HEK293 (cell line): ENCODE measurements around the gene UCKL1.

Experiments
- CTCF ChIA-PET: fragments of 350-600 bp; formaldehyde crosslinking; extraction: SDS; loops from one replicate; lab custom pipeline; 2021; ENCODE audit warnings: antibody characterized with exemption; lab: Yijun Ruan, JAX
- POLR2A ChIA-PET: fragments of 300-600 bp; formaldehyde crosslinking; extraction: SDS; loops from one replicate; lab custom pipeline; 2020; ENCODE audit warnings: antibody characterized with exemption, inconsistent platforms; lab: Yijun Ruan, JAX
- H3K27ac ChIP-seq: fragments of 200-500 bp; sonication (Bioruptor generic); 2 replicates; pipeline ENCODE4 v1.5.1; 2014; ENCODE audit warnings: low read depth, low read length, control low read depth, inconsistent platforms; ENCODE audit errors: extremely low read depth
- H3K36me3 ChIP-seq, 2 experiments: fragments of 200-500 bp in 1 of 2; sonication (Bioruptor generic) in 1 of 2; 1 replicate in 1 of 2; 2 replicates in 1 of 2; pipeline ENCODE4 v1.5.1; 2014 to 2017; ENCODE audit warnings: inconsistent platforms in 2 of 2, low read length in 2 of 2; ENCODE audit not compliant: control insufficient read depth in 2 of 2, insufficient read depth in 1 of 2
- H3K4me1 ChIP-seq: fragments of 200-500 bp; sonication (Bioruptor generic); 2 replicates; pipeline ENCODE4 v1.5.1; 2014; ENCODE audit warnings: mild to moderate bottlenecking, low read length, inconsistent platforms; ENCODE audit not compliant: control insufficient read depth, insufficient read depth
- H3K4me3 ChIP-seq: 2 replicates; pipeline ENCODE4 v1.5.1; 2011; ENCODE audit warnings: low read depth, mild to moderate bottlenecking, control low read depth, low read length, moderate library complexity
- H3K9me3 ChIP-seq: fragments of 200-500 bp; sonication (Bioruptor generic); 2 replicates; pipeline ENCODE4 v1.5.1; 2014; ENCODE audit warnings: low read depth, low read length, inconsistent platforms; ENCODE audit not compliant: control insufficient read depth, insufficient read depth
- BCL11A ChIP-seq: fragments of 450-650 bp; formaldehyde crosslinking; IDR thresholded peaks from 2 replicates; pipeline ENCODE4 v1.5.1; 2016; ENCODE audit warnings: low read depth, missing biosample characterization, missing genetic modification characterization
- GFI1B ChIP-seq: fragments of 450-650 bp; formaldehyde crosslinking; IDR thresholded peaks from 2 replicates; pipeline ENCODE4 v1.5.1; 2016; ENCODE audit warnings: missing biosample characterization, missing genetic modification characterization
- GLIS2 ChIP-seq: fragments of 450-650 bp; formaldehyde crosslinking; IDR thresholded peaks from 2 replicates; pipeline ENCODE4 v1.5.1; 2016; ENCODE audit warnings: missing biosample characterization, missing genetic modification characterization
- KLF1 ChIP-seq: fragments of 450-650 bp; formaldehyde crosslinking; IDR thresholded peaks from 2 replicates; pipeline ENCODE4 v1.5.1; 2016; ENCODE audit warnings: missing biosample characterization, missing genetic modification characterization
- KLF10 ChIP-seq: fragments of 450-650 bp; IDR thresholded peaks from 2 replicates; pipeline ENCODE4 v1.5.1; 2018; ENCODE audit warnings: missing biosample characterization, mild to moderate bottlenecking, missing genetic modification characterization
- KLF16 ChIP-seq: fragments of 450-650 bp; formaldehyde crosslinking; IDR thresholded peaks from 2 replicates; pipeline ENCODE4 v1.5.1; 2017; ENCODE audit warnings: missing biosample characterization, missing genetic modification characterization
- KLF7 ChIP-seq: fragments of 450-650 bp; formaldehyde crosslinking; IDR thresholded peaks from 2 replicates; pipeline ENCODE4 v1.5.1; 2016; ENCODE audit warnings: missing biosample characterization, missing genetic modification characterization, borderline replicate concordance
- KLF8 ChIP-seq: fragments of 450-650 bp; formaldehyde crosslinking; IDR thresholded peaks from 2 replicates; pipeline ENCODE4 v1.5.1; 2016; ENCODE audit warnings: missing biosample characterization, missing genetic modification characterization
- KLF9 ChIP-seq: fragments of 450-650 bp; formaldehyde crosslinking; IDR thresholded peaks from 2 replicates; pipeline ENCODE4 v1.5.1; 2016; ENCODE audit warnings: missing biosample characterization, missing genetic modification characterization, low read depth
- SP2 ChIP-seq: fragments of 450-650 bp; formaldehyde crosslinking; IDR thresholded peaks from 2 replicates; pipeline ENCODE4 v1.5.1; 2016; ENCODE audit warnings: missing biosample characterization, missing genetic modification characterization
- SP7 ChIP-seq: fragments of 450-650 bp; formaldehyde crosslinking; IDR thresholded peaks from 2 replicates; pipeline ENCODE4 v1.5.1; 2016; ENCODE audit warnings: missing biosample characterization, missing genetic modification characterization
- ZBTB44 ChIP-seq: fragments of 450-650 bp; IDR thresholded peaks from 2 replicates; pipeline ENCODE4 v1.5.1; 2018; ENCODE audit warnings: missing biosample characterization, mild to moderate bottlenecking, missing genetic modification characterization
- ZNF112 ChIP-seq: fragments of 450-650 bp; formaldehyde crosslinking; IDR thresholded peaks from 2 replicates; pipeline ENCODE4 v1.5.0; 2017; ENCODE audit warnings: missing biosample characterization, missing genetic modification characterization
- ZNF140 ChIP-seq: fragments of 450-650 bp; formaldehyde crosslinking; IDR thresholded peaks from 2 replicates; pipeline ENCODE4 v1.5.1; 2016; ENCODE audit warnings: missing biosample characterization, missing genetic modification characterization
- ZNF157 ChIP-seq: fragments of 450-650 bp; formaldehyde crosslinking; IDR thresholded peaks from 2 replicates; pipeline ENCODE4 v1.5.1; 2016; ENCODE audit warnings: missing biosample characterization, missing genetic modification characterization
- ZNF184 ChIP-seq: fragments of 450-650 bp; IDR thresholded peaks from 2 replicates; pipeline ENCODE4 v1.5.1; 2018; ENCODE audit warnings: missing biosample characterization, mild to moderate bottlenecking, missing genetic modification characterization
- ZNF214 ChIP-seq: fragments of 450-650 bp; formaldehyde crosslinking; IDR thresholded peaks from 2 replicates; pipeline ENCODE4 v1.5.1; 2017; ENCODE audit warnings: missing biosample characterization, mild to moderate bottlenecking, missing genetic modification characterization, borderline replicate concordance
- ZNF366 ChIP-seq: fragments of 450-650 bp; formaldehyde crosslinking; conservative IDR thresholded peaks from 2 replicates; pipeline ENCODE4 v1.5.1; 2016; ENCODE audit warnings: missing biosample characterization, missing genetic modification characterization
- ZNF600 ChIP-seq: fragments of 450-650 bp; formaldehyde crosslinking; IDR thresholded peaks from 2 replicates; pipeline ENCODE4 v1.5.1; 2016; ENCODE audit warnings: missing biosample characterization, missing genetic modification characterization
- ZNF624 ChIP-seq: fragments of 450-650 bp; formaldehyde crosslinking; IDR thresholded peaks from 2 replicates; pipeline ENCODE4 v1.5.1; 2017; ENCODE audit warnings: missing biosample characterization, missing genetic modification characterization
- ZNF654 ChIP-seq: fragments of 450-650 bp; formaldehyde crosslinking; IDR thresholded peaks from 2 replicates; pipeline ENCODE4 v1.5.1; 2016; ENCODE audit warnings: low read depth, missing biosample characterization, missing genetic modification characterization
- ZNF707 ChIP-seq: fragments of 450-650 bp; formaldehyde crosslinking; IDR thresholded peaks from 2 replicates; pipeline ENCODE4 v1.5.1; 2016; ENCODE audit warnings: missing biosample characterization, missing genetic modification characterization
- ZNF776 ChIP-seq: fragments of 450-650 bp; formaldehyde crosslinking; IDR thresholded peaks from 2 replicates; pipeline ENCODE4 v1.5.0; 2017; ENCODE audit warnings: missing biosample characterization, missing genetic modification characterization, borderline replicate concordance
- ZNF777 ChIP-seq: fragments of 450-650 bp; formaldehyde crosslinking; IDR thresholded peaks from 2 replicates; pipeline ENCODE4 v1.5.1; 2017; ENCODE audit warnings: missing biosample characterization, missing genetic modification characterization, borderline replicate concordance
- ZSCAN4 ChIP-seq: fragments of 450-650 bp; formaldehyde crosslinking; IDR thresholded peaks from 2 replicates; pipeline ENCODE4 v1.5.1; 2017; ENCODE audit warnings: missing biosample characterization, missing genetic modification characterization
- ZXDB ChIP-seq: fragments of 450-650 bp; formaldehyde crosslinking; IDR thresholded peaks from 2 replicates; pipeline ENCODE4 v1.5.1; 2016; ENCODE audit warnings: missing biosample characterization, missing genetic modification characterization
- TF ChIP-seq, protein P1 (sequence below): fragments of 450-650 bp; formaldehyde crosslinking; IDR thresholded peaks from 2 replicates; pipeline ENCODE4 v1.5.1; 2016; ENCODE audit warnings: missing biosample characterization, missing genetic modification characterization

The UCKL1 gene

DNA sequence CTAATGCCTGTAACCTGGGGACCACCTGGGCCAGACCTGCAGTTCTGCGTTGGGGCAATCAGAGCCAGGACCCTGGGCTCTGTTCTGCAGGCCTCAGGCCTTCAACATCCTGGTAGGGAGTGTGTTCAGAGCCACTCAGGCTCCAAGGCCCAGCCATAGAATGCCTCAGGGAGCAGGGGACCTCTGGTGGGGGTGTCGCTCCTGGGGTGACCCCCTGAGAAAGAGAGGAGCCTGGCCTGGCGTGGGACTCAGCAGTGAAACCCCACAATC, 12.5 kb downstream of the UCKL1 start:
- CTCF ChIA-PET: no interaction called here
- Histone ChIP-seq H3K9me3 (no peaks in the 10 kb centered on the region), H3K27ac (no peak overlapping the region), H3K4me3 (no peak overlapping the region), H3K4me1 (peaks cover 2% of the 10 kb centered on the region; the same call in 1 of the 2 replicates), H3K36me3 (peaks cover 0 to 66% of the 10 kb centered on the region in 2 experiments; a peak in 1 of 3 replicates)
- POLR2A ChIA-PET: no interaction called here
- TF ChIP-seq GLIS2 (tag by site-specific recombination) (0 out of 2 replicates have a peak, but pooled peaks have one; percentile 15), ZNF366 (no peak), ZNF776 (tag by site-specific recombination) (no peak), BCL11A (tag by site-specific recombination) (no peak), ZNF600 (0 out of 2 replicates have a peak, but pooled peaks have one; percentile 2)

DNA sequence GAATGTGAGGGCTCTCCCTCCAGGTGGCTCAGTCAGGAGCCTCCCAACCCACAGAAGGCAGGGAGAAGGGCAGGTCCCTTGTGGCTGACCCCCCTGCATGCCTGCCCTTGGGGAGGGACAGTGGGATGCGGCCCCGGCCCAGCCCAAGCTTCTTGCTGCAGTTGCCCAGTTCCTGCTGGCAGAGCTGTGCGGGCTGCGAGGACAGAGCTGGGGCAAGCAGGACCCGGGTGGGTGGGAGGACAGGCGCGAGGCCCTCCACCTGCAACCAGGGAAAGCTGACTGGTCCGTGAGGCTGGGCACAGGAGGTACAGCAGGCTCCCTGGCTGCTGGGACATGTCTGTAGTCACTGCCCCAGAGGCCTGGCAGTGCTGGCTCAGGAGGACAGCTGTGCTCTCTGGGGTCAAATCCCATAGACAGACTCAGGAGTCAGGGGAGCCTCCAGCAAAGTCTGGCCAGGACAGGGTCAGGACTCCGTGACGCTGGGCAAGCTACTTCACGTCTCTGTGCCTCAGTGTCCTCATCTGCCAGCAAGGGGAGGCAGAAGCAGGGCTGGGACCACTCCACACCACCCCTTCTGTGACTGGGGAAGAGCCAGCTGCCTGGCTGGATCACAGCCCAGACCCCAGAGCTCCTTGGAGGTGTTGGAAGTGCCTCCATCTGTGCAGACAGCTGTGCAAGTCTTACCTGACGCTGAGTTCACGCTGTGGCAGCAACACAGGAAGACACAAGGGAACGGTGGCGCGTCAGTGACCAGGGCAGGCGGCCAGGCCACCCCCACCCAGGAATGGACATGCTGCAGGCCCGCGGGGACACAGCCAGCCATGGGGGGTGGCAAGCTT, 13.0 kb downstream of the UCKL1 start:
- TF ChIP-seq ZNF600 (0 out of 2 replicates have a peak, but pooled peaks have one; percentile 41), ZNF184 (no peak)
- TF ChIP-seq, all 188 proteins: peak for 1
- ChIA-PET CTCF (interaction anchor here (0.6 kb wide), 1 partner anchor 15 kb away, joined by 4 read pairs; no protein-coding TSS in a partner anchor), POLR2A (no interaction called here)
- Histone ChIP-seq H3K4me1 (no peaks in the 10 kb centered on the region), H3K27ac (0 out of 2 replicates have a peak overlapping the region, but pooled peaks have one; percentile 9), H3K9me3 (no peaks in the 10 kb centered on the region), H3K4me3 (no peak overlapping the region), H3K36me3 (peaks cover 0 to 68% of the 10 kb centered on the region in 2 experiments; a peak in 1 of 3 replicates)

DNA sequence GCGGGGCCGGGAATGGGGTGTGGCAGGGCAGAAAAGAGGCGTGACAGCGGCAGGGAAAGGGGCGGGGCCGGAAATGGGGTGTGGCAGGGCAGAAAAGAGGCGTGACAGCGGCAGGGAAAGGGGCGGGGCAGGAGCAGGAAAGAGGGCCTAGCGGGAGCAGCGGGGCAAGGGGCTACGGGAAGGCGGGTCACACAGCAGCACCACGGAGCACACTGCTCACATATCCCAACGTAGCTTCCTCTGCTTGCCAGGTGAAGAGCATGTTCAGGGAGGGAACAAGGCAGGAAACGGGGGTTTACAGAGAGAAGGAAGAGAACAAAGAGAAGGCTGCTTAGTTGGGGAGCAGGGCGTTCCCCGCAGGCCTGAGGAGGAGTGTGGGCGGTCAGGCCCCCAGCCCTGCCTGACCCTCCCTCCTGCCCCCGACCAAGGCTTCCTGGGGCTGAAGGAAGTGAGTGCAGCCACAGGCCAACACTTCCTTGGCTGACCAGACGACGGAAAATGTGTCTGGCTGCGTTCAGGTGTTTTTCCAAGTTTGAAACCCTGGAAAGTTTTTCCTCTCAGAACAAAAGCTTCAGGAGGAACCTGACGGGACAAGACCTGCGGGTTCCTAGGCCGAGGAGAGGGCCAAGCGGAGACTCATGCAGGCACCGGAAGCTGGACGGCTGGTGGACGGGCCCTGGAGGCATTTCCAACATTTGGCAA, 13.8 kb downstream of the UCKL1 start:
- CTCF ChIA-PET: interaction anchor here (0.6 kb wide), 1 partner anchor 14 kb away, joined by 4 read pairs; no protein-coding TSS in a partner anchor
- Histone ChIP-seq H3K4me3 (no peak overlapping the region), H3K27ac (0 out of 2 replicates have a peak overlapping the region, but pooled peaks have one; percentile 9), H3K9me3 (no peaks in the 10 kb centered on the region), H3K36me3 (peaks cover 0 to 72% of the 10 kb centered on the region in 2 experiments; a peak in 2 of 3 replicates), H3K4me1 (no peaks in the 10 kb centered on the region)
- POLR2A ChIA-PET: no interaction called here
- TF ChIP-seq KLF7 (tag by site-specific recombination) (0 out of 2 replicates have a peak, but pooled peaks have one; percentile 53), KLF16 (tag by site-specific recombination) (peak; percentile 82), ZNF366 (0 out of 2 replicates have a peak, but pooled peaks have one; percentile 10), KLF10 (peak; percentile 73), ZNF140 (no peak), ZNF654 (tag by site-specific recombination) (no peak), ZNF707 (tag by site-specific recombination) (no peak), SP2 (tag by site-specific recombination) (peak; percentile 52), ZNF157 (tag by site-specific recombination) (no peak), KLF9 (peak; percentile 95), KLF1 (tag by site-specific recombination) (peak; percentile 61), SP7 (tag by site-specific recombination) (peak; percentile 43; the same call in 1 of the 2 replicates), ZSCAN4 (no peak), GFI1B (tag by site-specific recombination) (no peak), ZNF112 (tag by site-specific recombination) (no peak), KLF8 (tag by site-specific recombination) (peak; percentile 81), ZNF624 (no peak), GLIS2 (tag by site-specific recombination) (peak; percentile 61; the same call in 1 of the 2 replicates), ZNF777 (tag by site-specific recombination) (no peak), ZBTB44 (tag by site-specific recombination) (no peak), ZXDB (no peak), ZNF214 (tag by site-specific recombination) (no peak)
- TF ChIP-seq, protein P1, sequence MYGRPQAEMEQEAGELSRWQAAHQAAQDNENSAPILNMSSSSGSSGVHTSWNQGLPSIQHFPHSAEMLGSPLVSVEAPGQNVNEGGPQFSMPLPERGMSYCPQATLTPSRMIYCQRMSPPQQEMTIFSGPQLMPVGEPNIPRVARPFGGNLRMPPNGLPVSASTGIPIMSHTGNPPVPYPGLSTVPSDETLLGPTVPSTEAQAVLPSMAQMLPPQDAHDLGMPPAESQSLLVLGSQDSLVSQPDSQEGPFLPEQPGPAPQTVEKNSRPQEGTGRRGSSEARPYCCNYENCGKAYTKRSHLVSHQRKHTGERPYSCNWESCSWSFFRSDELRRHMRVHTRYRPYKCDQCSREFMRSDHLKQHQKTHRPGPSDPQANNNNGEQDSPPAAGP: peak; percentile 49; the same call in 1 of the 2 replicates
